ENCODE data around the gene LRRC14B.
A peak's percentile ranks its signal among the peaks of the same experiment; 100 is the strongest.

LRRC14B gene

DNA sequence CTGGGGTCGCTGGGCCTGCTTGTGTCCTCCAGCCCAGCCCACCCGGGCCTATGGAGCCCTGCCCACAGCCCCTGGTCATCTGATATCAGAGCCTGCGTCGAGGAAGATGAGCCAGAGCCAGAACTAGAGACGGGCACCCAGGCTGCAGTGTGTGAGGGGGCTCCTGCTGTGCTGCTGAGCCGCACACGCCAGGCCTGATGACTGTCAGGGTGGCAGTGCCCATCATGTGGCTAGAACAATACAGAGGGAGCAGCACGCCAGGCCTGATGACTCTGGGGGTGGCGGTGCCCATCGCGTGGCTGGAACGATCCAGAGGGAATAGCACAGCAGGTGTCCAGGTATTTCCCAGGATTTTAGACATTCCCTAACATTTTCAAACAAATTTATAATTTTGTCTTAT is 9.2 kb upstream of the LRRC14B start:
- H3K4me3 ChIP-seq (ENCODE audit: low read depth, low read length) = no peak overlapping the region
- TF ChIP-seq, protein P1, sequence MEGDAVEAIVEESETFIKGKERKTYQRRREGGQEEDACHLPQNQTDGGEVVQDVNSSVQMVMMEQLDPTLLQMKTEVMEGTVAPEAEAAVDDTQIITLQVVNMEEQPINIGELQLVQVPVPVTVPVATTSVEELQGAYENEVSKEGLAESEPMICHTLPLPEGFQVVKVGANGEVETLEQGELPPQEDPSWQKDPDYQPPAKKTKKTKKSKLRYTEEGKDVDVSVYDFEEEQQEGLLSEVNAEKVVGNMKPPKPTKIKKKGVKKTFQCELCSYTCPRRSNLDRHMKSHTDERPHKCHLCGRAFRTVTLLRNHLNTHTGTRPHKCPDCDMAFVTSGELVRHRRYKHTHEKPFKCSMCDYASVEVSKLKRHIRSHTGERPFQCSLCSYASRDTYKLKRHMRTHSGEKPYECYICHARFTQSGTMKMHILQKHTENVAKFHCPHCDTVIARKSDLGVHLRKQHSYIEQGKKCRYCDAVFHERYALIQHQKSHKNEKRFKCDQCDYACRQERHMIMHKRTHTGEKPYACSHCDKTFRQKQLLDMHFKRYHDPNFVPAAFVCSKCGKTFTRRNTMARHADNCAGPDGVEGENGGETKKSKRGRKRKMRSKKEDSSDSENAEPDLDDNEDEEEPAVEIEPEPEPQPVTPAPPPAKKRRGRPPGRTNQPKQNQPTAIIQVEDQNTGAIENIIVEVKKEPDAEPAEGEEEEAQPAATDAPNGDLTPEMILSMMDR (conservative IDR thresholded peaks at IDR 0.05; ENCODE audit: low read depth, low read length) = no peak
- no peak for DNase-seq (ENCODE audit: low read depth)

DNA sequence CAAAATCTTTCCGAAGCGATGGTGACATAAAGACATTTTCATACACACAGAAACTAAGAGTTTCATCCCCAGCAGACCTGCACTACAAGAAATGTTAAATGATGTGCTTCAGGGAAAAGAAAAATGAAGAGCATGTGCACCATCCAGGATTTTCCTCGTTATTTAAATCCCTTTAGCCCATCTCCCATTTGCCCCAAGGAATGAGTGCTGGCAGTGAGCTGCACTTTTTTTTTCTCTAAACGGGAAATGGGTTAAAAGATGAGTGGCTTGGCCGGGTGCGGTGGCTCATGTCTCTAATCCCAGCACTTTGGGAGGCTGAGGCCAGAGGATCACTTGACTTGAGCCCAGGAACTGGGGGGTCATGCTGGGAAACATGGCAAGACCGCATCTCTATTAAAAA is 6.8 kb upstream of the LRRC14B start:
- no peak for DNase-seq (ENCODE audit: low read depth)

DNA sequence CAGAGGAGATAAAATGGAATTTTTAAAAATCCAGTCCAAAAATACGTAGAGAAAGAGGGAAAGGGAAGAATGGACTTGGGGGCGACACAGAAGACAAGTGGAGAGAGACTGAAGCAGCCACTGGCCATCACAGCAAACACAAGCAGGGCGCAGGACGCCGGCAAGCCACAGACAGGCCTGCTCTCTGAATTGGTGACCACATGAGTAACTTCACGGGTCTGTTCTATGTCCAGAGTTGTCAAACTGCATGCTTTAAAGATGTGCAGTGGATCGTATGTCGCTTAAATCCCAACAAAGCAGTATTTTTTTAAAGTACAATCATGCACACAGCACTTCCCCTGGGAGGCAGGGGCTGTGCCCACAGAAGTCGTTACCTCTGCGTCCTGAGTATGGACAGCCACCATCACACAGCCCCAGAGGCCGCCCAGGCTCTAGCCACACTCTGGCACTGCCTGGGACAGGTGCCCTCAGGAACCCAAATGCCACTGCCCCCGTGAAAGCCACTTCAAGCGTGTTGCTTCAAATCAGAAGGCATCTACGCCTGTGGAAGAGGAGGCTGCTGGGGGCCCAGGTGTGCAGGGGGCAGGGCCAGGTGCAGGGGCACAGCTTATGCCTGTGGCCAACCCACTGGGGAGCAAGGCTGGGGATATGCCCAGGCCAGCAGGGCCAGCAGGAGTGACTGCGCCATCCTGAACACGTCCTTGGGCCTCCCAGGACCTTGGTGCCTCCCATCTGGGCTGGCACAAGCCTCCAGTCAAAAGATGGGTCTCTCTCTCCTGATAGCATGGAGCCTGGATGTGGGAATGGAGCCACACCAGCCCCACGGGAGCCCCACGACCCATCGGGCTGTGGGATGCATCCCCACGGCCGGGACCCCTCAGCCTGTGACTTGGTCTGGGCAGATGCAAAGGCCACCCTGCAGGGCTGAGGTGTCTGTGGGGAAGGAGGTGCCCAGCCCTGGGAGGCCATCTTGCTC is 5.9 kb upstream of the LRRC14B start:
- TF ChIP-seq, protein P1 (conservative IDR thresholded peaks at IDR 0.05; ENCODE audit: low read depth, low read length) = no peak
- H3K4me3 ChIP-seq (ENCODE audit: low read depth, low read length) = no peak overlapping the region
- no peak for DNase-seq (ENCODE audit: low read depth)

More for the DNA sequence above, 6.8 kb upstream of the LRRC14B start:
- no peak overlapping the region for H3K4me3 ChIP-seq (ENCODE audit: low read depth, low read length)
- TF ChIP-seq, protein P1 (conservative IDR thresholded peaks at IDR 0.05; ENCODE audit: low read depth, low read length) = no peak

DNA sequence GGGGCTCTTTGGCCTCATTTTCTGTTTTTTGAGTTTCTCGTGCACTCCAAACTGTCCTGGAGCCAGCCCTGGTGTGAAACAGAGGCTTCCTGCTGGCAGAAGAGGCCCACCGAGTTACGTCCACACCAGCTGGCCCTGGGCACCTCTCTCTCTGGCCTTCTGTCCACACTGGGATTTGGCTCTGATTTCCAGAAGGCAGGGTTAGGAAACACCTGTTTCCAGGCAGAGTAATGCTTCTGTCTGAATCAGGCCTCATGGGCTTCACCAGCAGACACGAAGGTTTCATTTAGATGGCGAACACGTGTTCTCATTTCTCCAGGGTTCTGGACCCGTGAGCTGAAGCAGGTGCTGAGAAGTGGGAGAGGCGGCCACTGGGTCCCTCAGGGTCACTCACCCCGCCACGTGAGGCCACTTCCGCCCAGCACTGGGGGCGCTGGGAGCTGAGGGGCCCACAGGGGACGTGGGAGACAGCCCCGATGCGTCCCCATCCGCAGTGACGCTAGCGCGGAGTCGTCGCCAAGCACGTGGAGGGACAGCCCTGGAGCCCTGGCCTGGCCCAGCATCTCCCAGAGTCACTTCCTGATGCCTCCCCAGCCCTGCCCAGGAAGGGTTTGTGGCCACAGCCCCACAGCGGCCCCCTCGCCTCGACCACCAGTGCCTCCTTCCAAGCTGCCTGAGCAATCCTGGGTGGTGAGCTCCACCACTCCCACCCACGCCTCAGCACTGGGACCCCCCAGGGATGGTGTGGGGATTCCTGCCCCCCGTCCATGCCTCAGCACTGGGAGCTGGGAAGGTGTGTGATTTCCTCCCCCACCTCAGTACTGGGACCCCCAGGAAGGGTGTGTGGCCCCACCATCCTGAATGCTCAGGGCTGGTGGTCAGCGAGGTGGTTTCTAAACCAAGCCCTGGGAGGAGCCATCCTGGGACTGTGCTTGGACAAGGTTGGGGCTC is 4.9 kb upstream of the LRRC14B start:
- DNase-seq (ENCODE audit: low read depth) = no peak
- no peak overlapping the region for H3K4me3 ChIP-seq (ENCODE audit: low read depth, low read length)
- TF ChIP-seq, protein P1 (conservative IDR thresholded peaks at IDR 0.05; ENCODE audit: low read depth, low read length) = no peak

DNA sequence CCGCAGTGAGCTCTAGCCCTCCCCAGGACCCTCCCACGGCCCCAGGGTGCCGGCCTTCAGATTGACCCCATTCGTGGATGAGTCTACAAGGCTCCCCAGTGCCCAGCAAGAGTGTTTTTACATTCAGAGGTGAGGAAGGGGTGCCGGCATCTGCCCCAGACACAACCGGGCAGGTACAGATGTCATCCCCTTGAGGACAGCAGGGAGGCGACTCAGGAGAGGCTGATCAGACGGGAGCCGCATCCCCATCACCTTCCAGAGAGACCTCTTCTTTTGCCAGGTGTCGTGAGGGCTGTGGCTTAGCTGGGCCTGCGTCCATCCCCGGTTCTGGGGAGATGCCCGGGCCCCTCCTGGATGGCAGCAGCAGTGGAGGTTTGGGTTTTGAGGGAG is 4.3 kb upstream of the LRRC14B start:
- H3K4me3 ChIP-seq (ENCODE audit: low read depth, low read length) = no peak overlapping the region
- no peak for DNase-seq (ENCODE audit: low read depth)
- TF ChIP-seq, protein P1 (conservative IDR thresholded peaks at IDR 0.05; ENCODE audit: low read depth, low read length) = no peak

DNA sequence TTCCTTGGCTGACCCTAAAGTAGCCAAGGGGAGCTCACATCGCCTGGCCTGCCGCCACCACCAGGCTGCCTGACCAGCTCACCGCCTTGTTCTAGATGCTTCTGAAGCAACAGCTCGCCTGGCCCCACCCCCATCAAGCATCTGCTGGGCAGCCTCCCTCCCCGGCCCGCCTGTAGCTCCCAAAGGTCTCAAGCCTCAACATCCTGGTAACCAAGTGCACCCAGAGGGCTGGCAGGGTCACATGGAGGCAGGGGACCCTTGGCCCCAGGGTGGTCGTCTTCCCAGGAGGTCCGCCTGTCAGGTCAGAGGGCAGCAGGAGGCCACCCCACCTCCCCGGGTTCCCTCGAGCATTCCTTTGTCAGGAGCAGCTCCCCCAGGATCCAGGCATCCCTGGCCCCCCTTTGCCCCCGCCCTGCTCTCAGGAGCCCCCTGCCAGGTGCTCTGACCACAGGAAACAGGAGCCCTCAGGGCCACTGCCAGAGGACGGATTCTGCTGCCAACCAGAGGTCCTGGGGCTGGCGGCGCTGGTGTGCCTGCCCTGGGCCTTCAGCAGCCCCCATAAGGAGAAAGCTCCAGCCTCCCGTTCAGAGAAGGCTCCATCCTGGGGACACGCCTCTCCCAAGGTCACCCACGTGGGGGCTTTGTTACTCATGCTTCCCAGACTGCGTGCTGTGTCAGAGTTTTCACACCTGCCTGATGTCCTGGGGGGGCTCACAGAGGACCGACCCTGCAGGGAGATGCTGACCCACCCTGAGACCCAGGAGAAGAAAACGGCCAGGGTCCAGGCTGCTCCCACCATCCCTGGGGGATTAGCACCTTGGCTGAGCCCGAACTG is 3.5 kb upstream of the LRRC14B start:
- TF ChIP-seq, protein P1 (conservative IDR thresholded peaks at IDR 0.05; ENCODE audit: low read depth, low read length) = no peak
- peak; percentile 17 for DNase-seq (ENCODE audit: low read depth)
- no peak overlapping the region for H3K4me3 ChIP-seq (ENCODE audit: low read depth, low read length)
